ENCODE results near the gene TLL2.

The TLL2 gene

GRCh38 chr10:96497391-96497790 lies 16.3 kb downstream of the TLL2 start:
- DNase-seq (ENCODE audit: insufficient read length, low spot score) (no peak), FAIRE-seq (no peak)
- no peak for TF ChIP-seq CTCF (IDR thresholded peaks at IDR 0.05; ENCODE audit: insufficient read depth, missing control alignments)

GRCh38 chr10:96496281-96496925 lies 17.3 kb downstream of the TLL2 start:
- FAIRE-seq, result no peak
- no peak for TF ChIP-seq CTCF (IDR thresholded peaks at IDR 0.05; ENCODE audit: insufficient read depth, missing control alignments)
- DNase-seq (ENCODE audit: insufficient read length, low spot score), result no peak

GRCh38 chr10:96495544-96495943 lies 18.2 kb downstream of the TLL2 start:
- FAIRE-seq (no peak), DNase-seq (ENCODE audit: insufficient read length, low spot score) (no peak)
- no peak for TF ChIP-seq CTCF (IDR thresholded peaks at IDR 0.05; ENCODE audit: insufficient read depth, missing control alignments)

GRCh38 chr10:96494694-96495093 lies 19.0 kb downstream of the TLL2 start:
- FAIRE-seq (no peak), DNase-seq (ENCODE audit: insufficient read length, low spot score) (no peak)
- no peak for TF ChIP-seq CTCF (IDR thresholded peaks at IDR 0.05; ENCODE audit: insufficient read depth, missing control alignments)

- FAIRE-seq (no peak), DNase-seq (ENCODE audit: insufficient read length, low spot score) (no peak)
- no peak for TF ChIP-seq CTCF (IDR thresholded peaks at IDR 0.05; ENCODE audit: insufficient read depth, missing control alignments)
Measured at GRCh38 chr10:96493871-96494525, 19.7 kb downstream of the TLL2 start.

- no peak for TF ChIP-seq CTCF (IDR thresholded peaks at IDR 0.05; ENCODE audit: insufficient read depth, missing control alignments)
- DNase-seq (ENCODE audit: insufficient read length, low spot score) (no peak), FAIRE-seq (no peak)
Measured at GRCh38 chr10:96493254-96493653, 20.5 kb downstream of the TLL2 start.

- DNase-seq (ENCODE audit: insufficient read length, low spot score) (no peak), FAIRE-seq (no peak)
- peak; percentile 34 for TF ChIP-seq CTCF (IDR thresholded peaks at IDR 0.05; ENCODE audit: insufficient read depth, missing control alignments)
Measured at GRCh38 chr10:96491303-96491702, 22.4 kb downstream of the TLL2 start.
